GM19455 (cell line): ENCODE data around the gene CYB5R4.
A peak's percentile ranks its signal among the peaks of the same experiment; 100 is the strongest.
"Not testable (repeated sequence)": the region's sequence is repeated elsewhere in the genome, so short reads cannot be mapped to it uniquely, and the experiment has no call there.

Experiments used
- ATAC-seq: cut with Tn5 transposase; IDR thresholded peaks from one replicate; pipeline ENCODE4 v1.9.1; 2021; ENCODE audit not compliant: unreplicated experiment

CYB5R4 gene

GRCh38 chr6:83862776-83863471 is 3.4 kb downstream of the CYB5R4 start:
- no peak for ATAC-seq

- no peak for ATAC-seq
These were observed 7.6 kb downstream of the CYB5R4 start for GRCh38 chr6:83867043-83867442.

- ATAC-seq: no peak
These were observed 8.2 kb downstream of the CYB5R4 start for GRCh38 chr6:83867527-83868161.

GRCh38 chr6:83868639-83869038 is 9.2 kb downstream of the CYB5R4 start:
- no peak for ATAC-seq

GRCh38 chr6:83870649-83871048 is 11.2 kb downstream of the CYB5R4 start:
- ATAC-seq: no peak

GRCh38 chr6:83872386-83873118 is 13.1 kb downstream of the CYB5R4 start:
- ATAC-seq: no peak

- ATAC-seq: no peak
These were observed 14.4 kb downstream of the CYB5R4 start for GRCh38 chr6:83873869-83874268.

- ATAC-seq: no peak
These were observed 16.4 kb downstream of the CYB5R4 start for GRCh38 chr6:83875843-83876242.

- ATAC-seq: no peak
These were observed 19.6 kb downstream of the CYB5R4 start for GRCh38 chr6:83878902-83879644.

- no peak for ATAC-seq
These were observed 20.3 kb downstream of the CYB5R4 start for GRCh38 chr6:83879746-83880145.

GRCh38 chr6:83883240-83883639 is 23.8 kb downstream of the CYB5R4 start:
- ATAC-seq: no peak

GRCh38 chr6:83884523-83884922 is 25.0 kb downstream of the CYB5R4 start:
- peak; percentile 86 for ATAC-seq

GRCh38 chr6:83885984-83886383 is 26.5 kb downstream of the CYB5R4 start:
- ATAC-seq: no peak

GRCh38 chr6:83889621-83890020 is 30.1 kb downstream of the CYB5R4 start:
- no peak for ATAC-seq

GRCh38 chr6:83890520-83890919 is 31.0 kb downstream of the CYB5R4 start:
- ATAC-seq: no peak

GRCh38 chr6:83891586-83891985 is 32.1 kb downstream of the CYB5R4 start:
- ATAC-seq: no peak

GRCh38 chr6:83893024-83893423 is 33.5 kb downstream of the CYB5R4 start:
- no peak for ATAC-seq

GRCh38 chr6:83897094-83897493 is 37.6 kb downstream of the CYB5R4 start:
- ATAC-seq: not testable (repeated sequence)

- ATAC-seq: no peak
These were observed 42.1 kb downstream of the CYB5R4 start for GRCh38 chr6:83901624-83902023.

GRCh38 chr6:83904395-83904794 is 44.9 kb downstream of the CYB5R4 start:
- ATAC-seq: no peak

GRCh38 chr6:83905648-83906047 is 46.2 kb downstream of the CYB5R4 start:
- ATAC-seq: no peak
